ENCODE measurements around the gene NUMB. TPM values are rescaled to one million over a fixed set of nuclear protein-coding genes. Genes with fewer than 3 reads are reported as not detected.

The NUMB gene
- total RNA-seq, 1 experiment from 2014 or later: 81.5 TPM

- CTCF ChIA-PET: interaction anchor here (0.9 to 1.1 kb wide), 2 partner anchors 36 to 67 kb away, joined by 3 read pairs; no protein-coding TSS in a partner anchor
- H3K27me3 Mint-ChIP-seq (ENCODE audit: insufficient read depth, unreplicated experiment): peaks cover 11% of the 10 kb centered on the region
- intact Hi-C loops (cut with micrococcal nuclease): loop anchor here (1.0 kb wide), 1 partner anchor 10 kb away; no protein-coding TSS in a partner anchor
- peak overlapping the region; percentile 94 for H3K27ac Mint-ChIP-seq (ENCODE audit: low read depth, unreplicated experiment)
- no TSS peak for BruUV-seq (replicated peaks)
- no peak for TF ChIP-seq CTCF (IDR thresholded peaks at IDR 0.05; ENCODE audit: unreplicated experiment)
- peak overlapping the region; percentile 40 for H3K4me3 Mint-ChIP-seq (ENCODE audit: unreplicated experiment)
- peaks cover 38% of the 10 kb centered on the region for H3K36me3 Mint-ChIP-seq (ENCODE audit: insufficient read depth, unreplicated experiment)
- peaks cover 18% of the 10 kb centered on the region for H3K4me1 Mint-ChIP-seq (ENCODE audit: insufficient read depth, unreplicated experiment)
- peak; percentile 86 for DNase-seq (ENCODE audit: unreplicated experiment)
- H3K9me3 Mint-ChIP-seq (ENCODE audit: unreplicated experiment): no peaks in the 10 kb centered on the region
- POLR2A ChIA-PET: no interaction called here
Measured at GRCh38 chr14:73227812-73228781, 230.2 kb downstream of the NUMB start.

- intact Hi-C loops (cut with micrococcal nuclease): no loop called here
- H3K4me3 Mint-ChIP-seq (ENCODE audit: unreplicated experiment): no peak overlapping the region
- H3K27me3 Mint-ChIP-seq (ENCODE audit: insufficient read depth, unreplicated experiment): no peaks in the 10 kb centered on the region
- BruUV-seq (replicated peaks): no TSS peak
- no peak for TF ChIP-seq CTCF (IDR thresholded peaks at IDR 0.05; ENCODE audit: unreplicated experiment)
- peaks cover 59% of the 10 kb centered on the region for H3K36me3 Mint-ChIP-seq (ENCODE audit: insufficient read depth, unreplicated experiment)
- POLR2A ChIA-PET: interaction anchor here (0.7 to 1.3 kb wide), 2 partner anchors 13 to 287 kb away, joined by 4 read pairs; no protein-coding TSS in a partner anchor
- CTCF ChIA-PET: no interaction called here
- H3K9me3 Mint-ChIP-seq (ENCODE audit: unreplicated experiment): no peaks in the 10 kb centered on the region
- no peak overlapping the region for H3K27ac Mint-ChIP-seq (ENCODE audit: low read depth, unreplicated experiment)
- DNase-seq (ENCODE audit: unreplicated experiment): no peak
- H3K4me1 Mint-ChIP-seq (ENCODE audit: insufficient read depth, unreplicated experiment): peaks cover 18% of the 10 kb centered on the region
Measured at GRCh38 chr14:73225496-73225895, 232.8 kb downstream of the NUMB start.

Other genes with a start within 250 kb of the NUMB start
- 2.1 and 2.8 TPM in 2 replicates for gene PAPLN, start 221.0 kb downstream of the NUMB start, total RNA-seq (2022)
- 12.3 and 12.4 TPM in 2 replicates for gene RIOX1, start 32.4 kb upstream of the NUMB start, total RNA-seq (2022)
- 2.1 and 2.8 TPM in 2 replicates for gene ACOT1, start 78.6 kb upstream of the NUMB start, total RNA-seq (2022)
- gene HEATR4, start 100.4 kb upstream of the NUMB start, total RNA-seq (2022): 0.37 and 1.8 TPM in 2 replicates
- gene ACOT2, start 110.7 kb upstream of the NUMB start, total RNA-seq (2022): 18.5 and 23.4 TPM in 2 replicates
- not detected in 2 replicates for gene ACOT4, start 133.3 kb upstream of the NUMB start, total RNA-seq (2022)
- gene ACOT6, start 154.0 kb upstream of the NUMB start, total RNA-seq (2022): not detected in 2 replicates
- 18.5 and 33.0 TPM in 2 replicates for gene DNAL1, start 186.4 kb upstream of the NUMB start, total RNA-seq (2022)